Measurements from ENCODE around the gene SYVN1. TPM values are rescaled to one million over a fixed set of nuclear protein-coding genes. Genes with fewer than 3 reads are reported as not detected.

The SYVN1 gene
- total RNA-seq, 1 donor from 2014 or later: 35.1 TPM

DNA sequence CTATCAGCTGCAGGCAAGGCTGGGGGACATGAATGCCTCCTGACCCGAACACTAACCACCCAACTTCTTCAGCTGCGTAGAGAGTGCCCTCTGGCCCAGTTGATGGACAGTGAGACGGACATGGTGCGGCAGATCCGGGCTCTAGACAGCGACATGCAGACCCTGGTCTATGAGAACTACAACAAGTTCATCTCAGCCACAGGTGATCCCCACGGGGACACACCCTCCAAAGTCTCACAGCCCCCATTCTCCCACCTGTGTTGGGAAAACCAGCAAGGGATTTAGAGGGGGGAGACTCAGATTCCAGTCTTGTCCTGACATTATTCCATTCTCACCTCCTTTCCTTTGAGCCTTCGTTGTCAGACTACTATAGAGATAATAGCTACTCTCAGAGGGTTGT lies 37.4 kb downstream of the SYVN1 start:
- H3K9me3 Mint-ChIP-seq: no peaks in the 10 kb centered on the region
- TF ChIP-seq, protein P1, sequence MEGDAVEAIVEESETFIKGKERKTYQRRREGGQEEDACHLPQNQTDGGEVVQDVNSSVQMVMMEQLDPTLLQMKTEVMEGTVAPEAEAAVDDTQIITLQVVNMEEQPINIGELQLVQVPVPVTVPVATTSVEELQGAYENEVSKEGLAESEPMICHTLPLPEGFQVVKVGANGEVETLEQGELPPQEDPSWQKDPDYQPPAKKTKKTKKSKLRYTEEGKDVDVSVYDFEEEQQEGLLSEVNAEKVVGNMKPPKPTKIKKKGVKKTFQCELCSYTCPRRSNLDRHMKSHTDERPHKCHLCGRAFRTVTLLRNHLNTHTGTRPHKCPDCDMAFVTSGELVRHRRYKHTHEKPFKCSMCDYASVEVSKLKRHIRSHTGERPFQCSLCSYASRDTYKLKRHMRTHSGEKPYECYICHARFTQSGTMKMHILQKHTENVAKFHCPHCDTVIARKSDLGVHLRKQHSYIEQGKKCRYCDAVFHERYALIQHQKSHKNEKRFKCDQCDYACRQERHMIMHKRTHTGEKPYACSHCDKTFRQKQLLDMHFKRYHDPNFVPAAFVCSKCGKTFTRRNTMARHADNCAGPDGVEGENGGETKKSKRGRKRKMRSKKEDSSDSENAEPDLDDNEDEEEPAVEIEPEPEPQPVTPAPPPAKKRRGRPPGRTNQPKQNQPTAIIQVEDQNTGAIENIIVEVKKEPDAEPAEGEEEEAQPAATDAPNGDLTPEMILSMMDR (conservative IDR thresholded peaks at IDR 0.05): no peak
- peaks cover 4% of the 10 kb centered on the region for H3K4me1 Mint-ChIP-seq
- no peak overlapping the region for H3K27ac Mint-ChIP-seq (ENCODE audit: unreplicated experiment)
- H3K4me3 Mint-ChIP-seq: peak overlapping the region; percentile 97
- no peak for DNase-seq (ENCODE audit: low read depth, low spot score)
- H3K36me3 Mint-ChIP-seq (ENCODE audit: low read depth): no peaks in the 10 kb centered on the region
- no peaks in the 10 kb centered on the region for H3K27me3 Mint-ChIP-seq (ENCODE audit: low read depth)

DNA sequence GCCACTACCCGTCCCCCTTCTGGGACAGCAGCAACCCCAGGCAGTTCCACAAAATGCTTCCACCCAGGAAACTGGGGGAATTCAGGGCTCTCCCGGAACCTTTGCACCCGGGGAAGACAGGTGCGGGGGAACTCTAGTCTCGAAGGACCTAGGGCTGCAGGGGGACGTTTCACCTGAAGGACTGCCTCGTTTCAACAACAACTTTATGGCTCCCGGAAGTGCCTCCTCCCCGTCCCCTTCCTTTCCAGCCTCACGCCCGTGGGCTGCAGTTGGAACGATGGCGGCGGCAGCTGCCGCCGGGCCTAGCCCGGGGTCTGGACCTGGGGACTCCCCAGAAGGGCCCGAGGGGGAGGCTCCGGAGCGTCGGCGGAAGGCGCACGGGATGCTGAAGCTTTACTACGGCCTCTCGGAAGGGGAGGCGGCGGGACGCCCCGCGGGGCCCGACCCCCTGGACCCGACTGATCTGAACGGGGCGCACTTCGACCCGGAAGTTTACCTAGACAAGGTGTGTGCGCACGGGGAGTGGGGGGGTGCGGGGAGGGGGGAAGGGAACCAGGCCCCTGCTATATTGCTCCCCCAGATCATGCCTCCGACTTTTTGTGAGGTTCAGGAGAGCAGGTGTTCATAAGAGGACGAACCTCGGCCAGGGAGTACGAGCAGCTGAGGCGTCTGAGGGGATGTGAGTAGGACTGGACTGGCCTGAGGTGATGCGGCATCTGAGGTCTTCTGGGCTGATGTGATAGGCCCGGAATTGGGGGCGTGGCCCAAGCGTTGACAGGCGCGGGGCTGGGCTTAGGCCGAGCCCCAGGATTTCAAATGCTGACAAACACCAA lies 38.1 kb downstream of the SYVN1 start, which contains the start of gene VPS51:
Gene VPS51 (plus strand): TSS at position 241 of the 833 bp plus-strand sequence. CDS start 37 bp downstream, at position 278.
- H3K4me3 Mint-ChIP-seq: peak within 1 kb of the TSS; percentile 97
- no peaks in the 10 kb centered on the region for H3K27me3 Mint-ChIP-seq (ENCODE audit: low read depth)
- no peaks in the 10 kb centered on the region for H3K36me3 Mint-ChIP-seq (ENCODE audit: low read depth)
- TF ChIP-seq, protein P1 (conservative IDR thresholded peaks at IDR 0.05): no peak
- DNase-seq (ENCODE audit: low read depth, low spot score): peak; percentile 78
- no peaks in the 10 kb centered on the region for H3K9me3 Mint-ChIP-seq
- H3K27ac Mint-ChIP-seq (ENCODE audit: unreplicated experiment): peak within 1 kb of the TSS; percentile 99
- peaks cover 4% of the 10 kb centered on the region for H3K4me1 Mint-ChIP-seq

DNA sequence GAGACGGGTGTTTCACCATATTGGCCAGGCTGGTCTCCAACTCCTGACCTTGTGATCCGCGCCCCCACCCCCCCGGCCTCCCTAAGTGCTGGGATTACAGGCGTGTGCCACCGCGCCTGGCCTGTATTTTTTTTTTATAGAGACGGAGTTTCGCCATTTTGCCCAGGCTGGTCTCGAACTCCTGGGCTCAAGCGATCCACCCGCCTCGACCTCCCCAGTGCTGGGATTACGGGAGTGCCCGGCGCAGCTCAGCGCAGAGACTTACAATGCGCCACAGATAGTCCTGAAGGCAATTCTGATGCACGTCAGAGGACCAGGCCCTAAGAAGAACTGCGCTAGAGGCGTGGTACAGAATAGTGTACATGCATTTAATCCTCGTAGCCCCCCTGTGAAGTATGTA lies 38.9 kb downstream of the SYVN1 start:
- H3K27me3 Mint-ChIP-seq (ENCODE audit: low read depth): no peaks in the 10 kb centered on the region
- TF ChIP-seq, protein P1 (conservative IDR thresholded peaks at IDR 0.05): no peak
- no peaks in the 10 kb centered on the region for H3K36me3 Mint-ChIP-seq (ENCODE audit: low read depth)
- no peaks in the 10 kb centered on the region for H3K9me3 Mint-ChIP-seq
- peak overlapping the region; percentile 97 for H3K4me3 Mint-ChIP-seq
- peak overlapping the region; percentile 99 for H3K27ac Mint-ChIP-seq (ENCODE audit: unreplicated experiment)
- peaks cover 4% of the 10 kb centered on the region for H3K4me1 Mint-ChIP-seq
- no peak for DNase-seq (ENCODE audit: low read depth, low spot score)

DNA sequence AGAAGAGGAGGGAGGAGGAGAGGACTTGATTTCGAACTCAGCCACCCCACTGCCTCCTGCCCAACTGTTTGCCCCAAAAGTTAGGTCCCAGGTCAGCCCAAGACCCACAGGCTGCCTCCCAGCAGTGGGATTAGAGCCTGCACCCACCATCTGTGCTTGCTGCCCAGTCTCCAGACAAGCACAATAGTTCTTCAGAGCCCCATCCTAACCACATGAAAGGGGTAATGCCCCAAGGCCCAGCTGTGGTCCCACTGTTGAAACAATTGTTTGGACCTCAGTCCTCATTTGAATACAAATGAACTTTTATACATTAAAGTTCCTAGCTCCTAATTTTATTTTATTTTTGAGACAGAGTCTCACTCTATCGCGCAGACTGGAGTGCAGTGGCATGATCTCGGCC lies 43.7 kb downstream of the SYVN1 start:
- Mint-ChIP-seq H3K4me3 (peak overlapping the region; percentile 41), H3K27ac (ENCODE audit: unreplicated experiment) (no peak overlapping the region), H3K36me3 (ENCODE audit: low read depth) (no peaks in the 10 kb centered on the region), H3K9me3 (no peaks in the 10 kb centered on the region), H3K27me3 (ENCODE audit: low read depth) (no peaks in the 10 kb centered on the region), H3K4me1 (peaks cover 3% of the 10 kb centered on the region)
- TF ChIP-seq, protein P1 (conservative IDR thresholded peaks at IDR 0.05): no peak
- no peak for DNase-seq (ENCODE audit: low read depth, low spot score)

DNA sequence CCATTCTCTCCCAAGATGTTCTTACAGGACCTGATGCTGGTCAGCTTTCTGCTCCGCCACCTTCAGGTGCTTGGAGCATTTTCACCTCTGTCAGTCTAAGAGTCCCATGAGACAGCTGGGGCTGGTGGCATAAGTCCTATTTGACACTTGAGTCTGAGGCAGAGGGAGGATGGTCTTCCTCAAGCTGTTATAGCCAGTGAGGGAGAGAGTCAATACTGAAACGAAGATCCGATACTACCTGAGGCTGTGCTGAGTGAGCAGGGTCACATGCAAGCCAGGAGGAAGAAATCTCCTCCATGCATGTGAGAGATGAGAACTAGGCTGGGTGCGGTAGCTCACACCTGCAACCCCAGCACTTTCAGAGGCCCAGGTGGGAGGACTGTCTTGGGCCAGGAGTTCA lies 44.7 kb downstream of the SYVN1 start:
- H3K4me3 Mint-ChIP-seq: peak overlapping the region; percentile 61
- no peaks in the 10 kb centered on the region for H3K36me3 Mint-ChIP-seq (ENCODE audit: low read depth)
- TF ChIP-seq, protein P1 (conservative IDR thresholded peaks at IDR 0.05): no peak
- no peak for DNase-seq (ENCODE audit: low read depth, low spot score)
- no peaks in the 10 kb centered on the region for H3K27me3 Mint-ChIP-seq (ENCODE audit: low read depth)
- H3K9me3 Mint-ChIP-seq: no peaks in the 10 kb centered on the region
- H3K27ac Mint-ChIP-seq (ENCODE audit: unreplicated experiment): peak overlapping the region; percentile 62
- H3K4me1 Mint-ChIP-seq: peaks cover 10% of the 10 kb centered on the region

Measured in neural crest cell (in vitro differentiated cells).